ENCODE measurements around the gene DFFB.

- no peak for TF ChIP-seq HDGF (IDR thresholded peaks at IDR 0.05; ENCODE audit: borderline replicate concordance)
- TF ChIP-seq FOXM1 (IDR thresholded peaks at IDR 0.05; ENCODE audit: borderline replicate concordance), result no peak
- TF ChIP-seq SP1 (IDR thresholded peaks at IDR 0.05), result no peak
- TF ChIP-seq SUZ12 (IDR thresholded peaks at IDR 0.05), result no peak
Observed at GRCh38 chr1:3863231-3863935, 6.1 kb downstream of the DFFB start.
